ENCODE results near the gene POLL.

POLL gene

DNA sequence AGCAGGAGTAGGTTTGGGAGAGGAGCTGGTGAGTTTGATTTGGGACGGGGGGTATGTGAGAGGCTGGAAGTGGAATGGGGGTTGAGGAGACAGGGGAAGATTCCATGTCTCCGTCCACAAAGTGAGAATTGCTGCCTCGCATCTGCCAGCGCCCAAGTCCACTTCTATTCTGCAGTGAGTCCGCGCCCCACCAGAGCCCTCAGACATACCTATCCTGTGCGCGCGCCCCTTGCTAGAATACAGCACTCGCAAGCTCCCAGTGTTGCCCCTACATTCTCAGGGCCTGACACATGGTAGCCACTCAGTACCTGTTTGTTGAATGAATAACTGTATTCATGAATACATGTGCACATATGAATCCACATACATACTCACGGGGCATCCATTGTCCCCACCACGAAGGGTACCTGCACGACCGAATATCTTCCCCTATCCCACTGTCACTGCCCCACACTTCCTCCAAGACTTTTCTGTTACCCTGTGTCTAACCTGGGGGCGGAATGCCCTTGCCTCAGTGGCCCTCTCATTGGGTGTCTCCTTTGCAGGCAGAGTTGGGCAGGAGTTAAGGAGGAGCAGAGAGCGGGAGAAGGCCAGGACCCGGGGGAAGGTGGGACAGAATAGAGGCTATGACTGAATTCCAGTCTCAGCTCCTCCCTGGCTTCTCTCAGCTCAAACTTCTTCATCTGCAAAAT is 19.9 kb downstream of the POLL start:
- TF ChIP-seq, protein P1, sequence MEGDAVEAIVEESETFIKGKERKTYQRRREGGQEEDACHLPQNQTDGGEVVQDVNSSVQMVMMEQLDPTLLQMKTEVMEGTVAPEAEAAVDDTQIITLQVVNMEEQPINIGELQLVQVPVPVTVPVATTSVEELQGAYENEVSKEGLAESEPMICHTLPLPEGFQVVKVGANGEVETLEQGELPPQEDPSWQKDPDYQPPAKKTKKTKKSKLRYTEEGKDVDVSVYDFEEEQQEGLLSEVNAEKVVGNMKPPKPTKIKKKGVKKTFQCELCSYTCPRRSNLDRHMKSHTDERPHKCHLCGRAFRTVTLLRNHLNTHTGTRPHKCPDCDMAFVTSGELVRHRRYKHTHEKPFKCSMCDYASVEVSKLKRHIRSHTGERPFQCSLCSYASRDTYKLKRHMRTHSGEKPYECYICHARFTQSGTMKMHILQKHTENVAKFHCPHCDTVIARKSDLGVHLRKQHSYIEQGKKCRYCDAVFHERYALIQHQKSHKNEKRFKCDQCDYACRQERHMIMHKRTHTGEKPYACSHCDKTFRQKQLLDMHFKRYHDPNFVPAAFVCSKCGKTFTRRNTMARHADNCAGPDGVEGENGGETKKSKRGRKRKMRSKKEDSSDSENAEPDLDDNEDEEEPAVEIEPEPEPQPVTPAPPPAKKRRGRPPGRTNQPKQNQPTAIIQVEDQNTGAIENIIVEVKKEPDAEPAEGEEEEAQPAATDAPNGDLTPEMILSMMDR (IDR thresholded peaks at IDR 0.05; ENCODE audit: insufficient read depth, low read depth, low read length, missing control alignments), result no peak
- no peak overlapping the region for H3K4me3 ChIP-seq (ENCODE audit: low read length)

DNA sequence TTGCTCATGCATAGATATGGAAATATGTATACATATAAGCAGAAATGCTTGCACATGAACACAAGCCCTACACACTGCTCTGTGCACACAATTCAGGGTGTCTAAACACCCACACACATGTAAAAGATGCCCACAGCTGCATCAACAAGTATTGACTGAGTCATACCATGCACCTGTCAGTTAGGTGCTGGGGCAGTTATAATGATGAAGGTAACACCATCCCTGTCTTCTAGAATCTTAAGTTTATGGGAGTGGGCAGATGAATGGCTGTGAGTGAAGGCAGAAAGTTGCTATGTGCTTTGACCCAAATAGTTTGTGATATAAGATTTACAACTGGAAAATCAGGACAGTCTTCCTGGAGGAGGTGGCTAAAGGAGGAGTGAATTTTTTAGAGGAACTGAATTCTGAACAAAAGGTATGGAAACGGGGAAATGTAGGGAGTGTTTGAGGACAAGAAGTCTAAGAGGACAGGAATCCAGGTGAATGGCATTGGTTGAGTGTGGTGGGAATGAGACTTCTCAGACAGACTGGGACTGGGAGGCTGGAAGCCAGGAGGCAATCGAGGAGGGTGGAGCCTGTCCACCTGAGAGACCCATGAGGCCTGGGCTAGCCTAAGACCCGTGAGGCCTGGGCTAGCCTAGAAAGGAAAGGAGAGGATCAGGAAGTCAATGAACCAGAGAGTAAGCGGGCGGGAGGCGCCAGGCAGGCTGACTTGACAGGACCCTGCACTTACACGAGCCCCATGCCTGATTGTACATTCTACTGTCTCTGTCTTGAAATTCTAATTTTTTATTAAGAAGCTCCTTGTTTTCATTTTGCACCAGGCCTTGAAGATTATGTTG is 20.7 kb downstream of the POLL start:
- DNase-seq (ENCODE audit: low read depth), result peak; percentile 32
- H3K4me3 ChIP-seq (ENCODE audit: low read length), result no peak overlapping the region
- TF ChIP-seq, protein P1 (IDR thresholded peaks at IDR 0.05; ENCODE audit: insufficient read depth, low read depth, low read length, missing control alignments), result no peak

More for the DNA sequence above, 19.9 kb downstream of the POLL start:
- DNase-seq (ENCODE audit: low read depth), result no peak

DNA sequence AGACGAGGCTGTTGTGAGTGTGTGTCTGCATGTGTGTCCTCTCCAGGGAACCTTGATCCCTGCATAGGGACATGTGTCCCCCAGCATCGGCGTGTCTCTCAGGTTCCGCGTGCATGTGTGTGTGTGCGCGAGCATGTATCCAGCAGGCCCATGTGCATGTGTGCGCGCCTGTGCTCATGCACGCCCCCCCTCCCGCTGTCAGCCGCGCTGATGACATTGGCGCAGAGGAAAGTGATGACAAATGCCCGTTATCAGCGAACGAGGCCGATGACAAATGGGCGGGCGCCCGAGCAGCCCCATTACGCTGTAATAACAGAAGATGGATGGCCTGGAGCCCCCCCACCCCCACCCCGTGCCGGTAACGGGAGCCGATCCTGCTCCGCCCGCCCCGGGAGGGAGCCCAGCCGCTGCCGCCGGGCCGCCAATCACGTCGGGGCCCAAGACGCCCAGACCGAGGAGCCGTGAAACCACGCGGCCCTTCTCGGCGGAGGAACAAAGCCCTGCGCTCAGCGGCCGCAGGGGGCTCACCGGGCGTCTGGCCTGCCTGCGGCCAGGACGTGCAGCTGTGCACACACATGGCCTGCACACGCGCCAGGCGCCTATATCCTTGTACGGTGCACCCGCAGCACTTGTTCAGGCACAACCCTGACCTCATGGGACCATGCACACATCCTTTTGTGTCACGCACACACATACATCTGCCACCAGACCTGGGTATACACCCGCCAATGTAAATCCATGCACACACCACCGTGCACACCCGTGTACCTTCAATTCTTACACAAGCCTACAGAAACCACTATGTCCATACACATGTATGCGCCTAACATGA is 21.5 kb downstream of the POLL start:
- H3K4me3 ChIP-seq (ENCODE audit: low read length), result no peak overlapping the region
- TF ChIP-seq, protein P1 (IDR thresholded peaks at IDR 0.05; ENCODE audit: insufficient read depth, low read depth, low read length, missing control alignments), result no peak
- no peak for DNase-seq (ENCODE audit: low read depth)

DNA sequence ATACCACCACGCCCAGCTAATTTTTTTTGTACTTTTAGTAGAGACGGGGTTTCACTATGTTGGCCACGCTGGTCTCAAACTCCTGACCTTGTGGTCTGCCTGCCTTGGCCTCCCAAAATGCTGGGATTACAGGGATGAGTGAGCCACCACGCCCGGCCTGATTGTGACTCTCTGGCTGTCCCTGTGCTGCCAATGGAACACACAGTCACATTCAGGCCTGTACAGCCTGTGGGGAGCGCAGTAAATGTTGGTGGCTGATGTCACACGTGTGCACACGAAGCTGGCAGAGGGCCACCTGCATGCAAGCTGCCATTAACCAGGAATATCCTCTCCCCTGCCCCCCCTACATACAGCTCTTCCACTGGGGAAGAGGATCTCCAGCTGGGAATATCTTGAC is 22.1 kb downstream of the POLL start:
- no peak for DNase-seq (ENCODE audit: low read depth)
- no peak overlapping the region for H3K4me3 ChIP-seq (ENCODE audit: low read length)
- TF ChIP-seq, protein P1 (IDR thresholded peaks at IDR 0.05; ENCODE audit: insufficient read depth, low read depth, low read length, missing control alignments), result no peak

DNA sequence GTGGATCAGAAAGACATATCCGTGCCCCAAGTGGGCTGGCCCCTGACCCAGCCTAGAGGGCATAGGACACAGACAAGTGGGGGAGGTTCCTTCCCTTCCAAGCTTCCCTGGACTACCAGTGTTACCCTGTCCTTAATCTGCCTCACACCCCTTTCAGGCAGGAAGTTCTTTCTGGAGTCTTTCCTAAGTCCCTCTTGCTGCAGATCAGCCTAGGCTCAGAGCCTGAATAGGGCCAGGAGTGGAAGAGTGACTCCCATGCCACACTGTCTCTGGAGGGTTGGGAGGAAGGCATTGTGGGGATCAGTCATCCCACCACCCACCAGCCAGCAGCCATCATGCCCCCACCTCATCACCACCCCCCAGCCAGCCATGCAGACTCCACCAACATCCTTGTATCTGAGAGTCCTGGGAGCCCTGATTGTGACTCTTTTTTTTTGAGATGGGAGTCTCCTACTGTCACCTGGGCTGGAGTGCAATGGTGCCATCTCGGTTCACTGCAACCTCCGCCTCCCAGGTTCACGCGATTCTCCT is 22.6 kb downstream of the POLL start:
- H3K4me3 ChIP-seq (ENCODE audit: low read length), result no peak overlapping the region
- no peak for DNase-seq (ENCODE audit: low read depth)
- TF ChIP-seq, protein P1 (IDR thresholded peaks at IDR 0.05; ENCODE audit: insufficient read depth, low read depth, low read length, missing control alignments), result no peak

DNA sequence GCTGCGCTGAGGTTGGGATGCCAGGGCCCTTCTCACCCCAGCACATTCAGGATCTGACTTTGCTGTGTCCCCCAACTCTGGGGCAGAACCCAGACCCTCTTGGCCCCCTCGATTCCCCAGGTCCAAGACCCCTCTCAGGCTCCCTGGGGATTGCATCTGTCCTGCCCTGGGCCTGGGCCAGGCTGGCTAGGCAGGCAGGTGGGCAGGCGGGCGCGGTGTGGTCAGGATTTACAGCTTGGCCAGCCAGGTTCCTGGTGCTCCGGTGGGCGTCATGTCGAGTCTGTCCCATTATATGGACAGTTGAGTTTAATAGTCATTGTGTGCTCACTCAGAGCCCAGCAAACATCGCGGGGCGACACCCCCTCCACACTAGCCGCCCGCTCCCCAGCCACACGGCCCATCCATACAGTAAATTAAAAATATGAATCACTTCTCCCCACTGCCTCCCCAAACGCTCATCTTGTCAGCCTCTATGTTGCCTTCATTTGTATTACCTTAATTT is 23.5 kb downstream of the POLL start:
- H3K4me3 ChIP-seq (ENCODE audit: low read length), result no peak overlapping the region
- DNase-seq (ENCODE audit: low read depth), result no peak
- TF ChIP-seq, protein P1 (IDR thresholded peaks at IDR 0.05; ENCODE audit: insufficient read depth, low read depth, low read length, missing control alignments), result no peak

All from epithelial cell of esophagus (primary cell).